Neural progenitor cell (in vitro differentiated cells): ENCODE measurements around the gene KRT6B. TPM values are rescaled to one million over a fixed set of nuclear protein-coding genes. Genes with fewer than 3 reads are reported as not detected.

Source experiments
- DNase-seq: peaks from one replicate; pipeline ENCODE4 v3.0.0-alpha.2; 2016; ENCODE audit warnings: low spot score
- H2AFZ ChIP-seq: fragments of 200-600 bp; sonication (generic); replicated peaks from 2 replicates; pipeline ENCODE4 v1.6.1; 2016; ENCODE audit warnings: antibody characterized with exemption
- H3F3A ChIP-seq: fragments of 200-600 bp; sonication (generic); 2 replicates; pipeline ENCODE4 v1.6.1; 2016; ENCODE audit warnings: antibody characterized with exemption, low read depth
- H3K27ac ChIP-seq: fragments of 200-600 bp; sonication (generic); 2 replicates; pipeline ENCODE4 v1.5.1; 2016; ENCODE audit warnings: mild to moderate bottlenecking
- H3K27me3 ChIP-seq: fragments of 200-600 bp; sonication (generic); 2 replicates; pipeline ENCODE4 v1.6.1; 2016; ENCODE audit warnings: mild to moderate bottlenecking, moderate library complexity
- H3K36me3 ChIP-seq: fragments of 200-600 bp; sonication (generic); 2 replicates; pipeline ENCODE4 v1.5.1; 2016
- H3K4me1 ChIP-seq: fragments of 200-600 bp; sonication (generic); 2 replicates; pipeline ENCODE4 v1.6.1; 2016; ENCODE audit warnings: mixed run types
- H3K4me2 ChIP-seq: fragments of 200-600 bp; sonication (generic); 2 replicates; pipeline ENCODE4 v1.6.1; 2016
- H3K4me3 ChIP-seq: fragments of 200-600 bp; sonication (generic); 2 replicates; pipeline ENCODE4 v1.5.1; 2016
- H3K79me2 ChIP-seq: fragments of 200-600 bp; sonication (generic); 2 replicates; pipeline ENCODE4 v1.6.1; 2016; ENCODE audit warnings: low read depth
- H3K9ac ChIP-seq: fragments of 200-600 bp; sonication (generic); 2 replicates; pipeline ENCODE4 v1.6.1; 2016
- H3K9me3 ChIP-seq: fragments of 200-600 bp; sonication (generic); 2 replicates; pipeline ENCODE4 v1.5.1; 2016; ENCODE audit warnings: low read depth
- H4K20me1 ChIP-seq: fragments of 200-600 bp; sonication (generic); 2 replicates; pipeline ENCODE4 v1.6.1; 2016; ENCODE audit warnings: low read depth
- H3K27ac Mint-ChIP-seq: 3 replicates; pipeline ENCODE4 v1.8.0; 2021; ENCODE audit warnings: mixed read lengths
- H3K27me3 Mint-ChIP-seq: 2 replicates; pipeline ENCODE4 v1.8.0; 2022; ENCODE audit warnings: low read depth, mild to moderate bottlenecking, inconsistent platforms, moderate library complexity, mixed read lengths; ENCODE audit not compliant: insufficient read depth
- H3K36me3 Mint-ChIP-seq: 3 replicates; pipeline ENCODE4 v1.8.0; 2021; ENCODE audit warnings: mixed read lengths
- H3K4me1 Mint-ChIP-seq: 3 replicates; pipeline ENCODE4 v1.8.0; 2021; ENCODE audit warnings: mixed read lengths
- H3K4me3 Mint-ChIP-seq: 3 replicates; pipeline ENCODE4 v1.8.0; 2021; ENCODE audit warnings: mild to moderate bottlenecking, moderate library complexity, mixed read lengths
- H3K9me3 Mint-ChIP-seq: 3 replicates; pipeline ENCODE4 v1.8.0; 2020; ENCODE audit warnings: mixed read lengths
- EZH2 ChIP-seq: fragments of 200-600 bp; sonication (generic); IDR thresholded peaks from 2 replicates; pipeline ENCODE4 v1.6.1; 2017; ENCODE audit warnings: antibody characterized with exemption, mild to moderate bottlenecking, moderate library complexity
- EZH2phosphoT487 ChIP-seq: fragments of 200-600 bp; sonication (generic); IDR thresholded peaks from 2 replicates; pipeline ENCODE4 v1.6.1; 2017; ENCODE audit warnings: antibody characterized with exemption
- total RNA-seq: library from RNA; depleted of rRNA; stranded (reverse); fragments of >200 nt; gene quantifications from 2 replicates; pipeline ENCODE4 v1.2.3, GENCODE V29; 2015; ENCODE audit warnings: low replicate concordance
- TF ChIP-seq, protein P1 (sequence below): fragments of 200-600 bp; sonication (generic); IDR thresholded peaks from 2 replicates; pipeline ENCODE4 v1.5.1; 2017; ENCODE audit warnings: antibody characterized with exemption, mild to moderate bottlenecking

KRT6B gene
- total RNA-seq, 1 donor from 2014 or later = not detected

DNA sequence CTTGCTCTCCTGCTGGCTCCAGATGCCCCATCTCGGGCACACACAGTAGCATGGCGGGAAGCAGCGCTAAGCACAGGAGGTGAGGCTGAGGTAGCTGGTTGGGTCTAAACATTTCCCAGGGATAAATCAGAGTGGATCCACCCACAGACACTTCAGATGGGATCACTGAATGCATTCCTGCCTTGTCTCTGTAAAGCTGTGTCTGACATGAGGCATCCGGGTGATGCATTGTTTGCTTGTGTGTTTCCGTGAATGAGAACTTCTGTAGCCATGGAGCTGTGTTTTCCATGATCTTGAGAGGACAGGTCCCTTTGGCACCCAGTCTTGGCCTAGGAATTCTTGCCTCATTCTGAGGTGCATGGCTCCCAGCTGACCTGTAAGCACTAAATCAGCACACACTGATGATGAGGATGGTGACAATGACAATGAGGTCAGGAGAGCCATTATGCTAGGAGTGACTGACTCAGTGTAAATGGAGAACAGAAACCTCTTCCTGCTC is 11.1 kb downstream of the KRT6B start:
- no peak overlapping the region for H3K9ac ChIP-seq
- no peak overlapping the region for H3K4me3 ChIP-seq
- no peaks in the 10 kb centered on the region for H3K9me3 ChIP-seq
- H3K4me2 ChIP-seq = no peak overlapping the region
- peaks cover 6% of the 10 kb centered on the region for H3K27me3 Mint-ChIP-seq
- DNase-seq = no peak
- peaks cover 7% of the 10 kb centered on the region for H3F3A ChIP-seq
- H3K9me3 Mint-ChIP-seq = no peaks in the 10 kb centered on the region
- peaks cover 25% of the 10 kb centered on the region for H3K4me1 ChIP-seq
- H3K27ac Mint-ChIP-seq = peak overlapping the region; percentile 84
- peaks cover 41% of the 10 kb centered on the region for H3K4me1 Mint-ChIP-seq
- no peak overlapping the region for H2AFZ ChIP-seq
- TF ChIP-seq, protein P1, sequence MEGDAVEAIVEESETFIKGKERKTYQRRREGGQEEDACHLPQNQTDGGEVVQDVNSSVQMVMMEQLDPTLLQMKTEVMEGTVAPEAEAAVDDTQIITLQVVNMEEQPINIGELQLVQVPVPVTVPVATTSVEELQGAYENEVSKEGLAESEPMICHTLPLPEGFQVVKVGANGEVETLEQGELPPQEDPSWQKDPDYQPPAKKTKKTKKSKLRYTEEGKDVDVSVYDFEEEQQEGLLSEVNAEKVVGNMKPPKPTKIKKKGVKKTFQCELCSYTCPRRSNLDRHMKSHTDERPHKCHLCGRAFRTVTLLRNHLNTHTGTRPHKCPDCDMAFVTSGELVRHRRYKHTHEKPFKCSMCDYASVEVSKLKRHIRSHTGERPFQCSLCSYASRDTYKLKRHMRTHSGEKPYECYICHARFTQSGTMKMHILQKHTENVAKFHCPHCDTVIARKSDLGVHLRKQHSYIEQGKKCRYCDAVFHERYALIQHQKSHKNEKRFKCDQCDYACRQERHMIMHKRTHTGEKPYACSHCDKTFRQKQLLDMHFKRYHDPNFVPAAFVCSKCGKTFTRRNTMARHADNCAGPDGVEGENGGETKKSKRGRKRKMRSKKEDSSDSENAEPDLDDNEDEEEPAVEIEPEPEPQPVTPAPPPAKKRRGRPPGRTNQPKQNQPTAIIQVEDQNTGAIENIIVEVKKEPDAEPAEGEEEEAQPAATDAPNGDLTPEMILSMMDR = no peak
- TF ChIP-seq EZH2 = no peak
- no peak for TF ChIP-seq EZH2phosphoT487
- no peaks in the 10 kb centered on the region for H3K27me3 ChIP-seq
- no peak overlapping the region for H3K27ac ChIP-seq
- peak overlapping the region; percentile 46 for H3K4me3 Mint-ChIP-seq
- no peaks in the 10 kb centered on the region for H4K20me1 ChIP-seq
- no peaks in the 10 kb centered on the region for H3K36me3 ChIP-seq
- no peaks in the 10 kb centered on the region for H3K36me3 Mint-ChIP-seq
- H3K79me2 ChIP-seq = no peaks in the 10 kb centered on the region

DNA sequence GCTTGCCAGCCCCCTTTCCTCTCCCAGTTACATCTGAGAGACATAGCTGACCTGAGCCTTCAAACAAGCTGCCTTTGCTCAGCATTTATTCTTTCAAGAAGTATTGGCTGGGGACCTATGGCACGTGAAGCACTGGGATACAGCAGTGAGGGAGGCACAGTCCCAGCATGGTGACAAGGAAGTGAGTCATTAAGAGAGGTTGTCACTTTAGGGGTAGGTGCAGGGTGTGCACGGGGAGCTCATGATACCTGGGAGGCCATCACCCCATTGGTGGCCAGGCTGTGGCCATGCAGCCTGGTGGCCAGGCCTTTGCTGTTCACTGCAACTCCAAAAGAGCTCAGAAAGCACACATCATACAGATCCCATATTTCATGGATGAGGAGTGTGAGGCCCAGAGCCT is 12.1 kb downstream of the KRT6B start:
- Histone ChIP-seq H3K9me3 (no peaks in the 10 kb centered on the region), H2AFZ (no peak overlapping the region), H3K79me2 (no peaks in the 10 kb centered on the region), H3K36me3 (no peaks in the 10 kb centered on the region), H3K27ac (no peak overlapping the region), H3F3A (peaks cover 7% of the 10 kb centered on the region), H3K4me1 (peaks cover 25% of the 10 kb centered on the region), H3K27me3 (no peaks in the 10 kb centered on the region), H3K4me3 (no peak overlapping the region), H4K20me1 (no peaks in the 10 kb centered on the region), H3K9ac (no peak overlapping the region), H3K4me2 (no peak overlapping the region)
- H3K9me3 Mint-ChIP-seq = no peaks in the 10 kb centered on the region
- H3K4me1 Mint-ChIP-seq = peaks cover 41% of the 10 kb centered on the region
- H3K27me3 Mint-ChIP-seq = peaks cover 6% of the 10 kb centered on the region
- no peaks in the 10 kb centered on the region for H3K36me3 Mint-ChIP-seq
- H3K4me3 Mint-ChIP-seq = no peak overlapping the region
- H3K27ac Mint-ChIP-seq = no peak overlapping the region
- TF ChIP-seq, protein P1 = no peak
- no peak for TF ChIP-seq EZH2
- no peak for TF ChIP-seq EZH2phosphoT487
- DNase-seq = no peak

DNA sequence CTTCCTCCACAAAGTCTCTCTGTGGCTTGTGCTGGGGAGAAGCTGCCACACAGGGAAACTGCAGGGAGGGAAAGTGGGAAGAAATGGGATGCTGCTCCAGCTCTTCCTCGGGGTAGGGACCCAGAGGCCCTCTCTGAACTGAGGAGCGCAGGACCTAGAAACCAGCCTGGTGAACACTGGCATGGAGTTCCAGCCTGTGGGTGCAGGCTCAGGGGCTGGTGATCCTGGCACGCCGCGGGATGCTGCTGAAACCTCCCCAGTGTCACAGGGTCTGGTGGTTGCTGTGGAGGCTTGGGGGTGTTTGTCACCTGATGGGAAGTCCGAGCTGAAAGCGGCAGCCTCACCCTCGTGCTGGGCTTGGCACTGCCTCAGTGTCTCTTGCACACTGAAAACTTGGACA is 12.5 kb downstream of the KRT6B start:
- Histone ChIP-seq H3K4me3 (no peak overlapping the region), H3K4me2 (no peak overlapping the region), H2AFZ (no peak overlapping the region), H3K9me3 (no peaks in the 10 kb centered on the region), H3F3A (peaks cover 7% of the 10 kb centered on the region), H3K79me2 (no peaks in the 10 kb centered on the region), H3K27me3 (no peaks in the 10 kb centered on the region), H3K9ac (no peak overlapping the region), H3K36me3 (no peaks in the 10 kb centered on the region), H3K27ac (no peak overlapping the region), H3K4me1 (peaks cover 25% of the 10 kb centered on the region), H4K20me1 (no peaks in the 10 kb centered on the region)
- H3K27ac Mint-ChIP-seq = no peak overlapping the region
- no peak for DNase-seq
- H3K4me1 Mint-ChIP-seq = peaks cover 41% of the 10 kb centered on the region
- H3K27me3 Mint-ChIP-seq = peaks cover 6% of the 10 kb centered on the region
- H3K9me3 Mint-ChIP-seq = no peaks in the 10 kb centered on the region
- H3K4me3 Mint-ChIP-seq = no peak overlapping the region
- no peak for TF ChIP-seq EZH2phosphoT487
- TF ChIP-seq, protein P1 = no peak
- no peak for TF ChIP-seq EZH2
- H3K36me3 Mint-ChIP-seq = no peaks in the 10 kb centered on the region
